SK-N-SH (cell line): ENCODE results near the gene MRNIP. TPM values are rescaled to one million over a fixed set of nuclear protein-coding genes. Genes with fewer than 3 reads are reported as not detected.

Experiments
- CTCF ChIA-PET: fragments of 300-600, 350-600 bp; formaldehyde crosslinking; extraction: SDS; loops from one replicate; lab custom pipeline; 2021; lab: Yijun Ruan, JAX
- POLR2A ChIA-PET: fragments of 350-600 bp; sonication (Branson Sonifier 250); formaldehyde crosslinking; extraction: SDS; loops from one replicate; lab custom pipeline; 2020; ENCODE audit warnings: antibody characterized with exemption, inconsistent platforms; lab: Yijun Ruan, JAX
- DNase-seq: peaks from one replicate; pipeline ENCODE4 v3.0.0; 2012
- H2AFZ ChIP-seq: fragments of 200-600 bp; sonication (generic); 2 replicates; pipeline ENCODE4 v1.8.1; 2016; ENCODE audit warnings: antibody characterized with exemption, mild to moderate bottlenecking, low read depth
- H3F3A ChIP-seq: fragments of 200-600 bp; sonication (generic); replicated peaks from 2 replicates; pipeline ENCODE3; 2016; ENCODE audit warnings: antibody characterized with exemption, mild to moderate bottlenecking; ENCODE audit not compliant: insufficient read depth
- H3K27ac ChIP-seq, 2 experiments: fragments of 200-500 bp in 1 of 2; fragments of 200-600 bp in 1 of 2; sonication (Bioruptor generic) in 1 of 2; sonication (generic), shearing (Covaris generic) in 1 of 2; 2 replicates each; pipeline versions ENCODE4 v1.5.1 to v1.6.1; 2014 to 2016; ENCODE audit warnings: low read depth in 2 of 2, inconsistent platforms in 1 of 2, low read length in 1 of 2, mild to moderate bottlenecking in 1 of 2, mixed read lengths in 1 of 2
- H3K27me3 ChIP-seq: fragments of 200-600 bp; sonication (generic), shearing (Covaris generic); 2 replicates; pipeline ENCODE4 v1.6.1; 2016; ENCODE audit warnings: mixed run types; ENCODE audit not compliant: insufficient read depth
- H3K36me3 ChIP-seq, 2 experiments: fragments of 200-500 bp in 1 of 2; fragments of 200-600 bp in 1 of 2; sonication (Bioruptor generic) in 1 of 2; sonication (generic) in 1 of 2; replicated peaks in 1 of 2; 2 replicates each; pipeline versions ENCODE3 to v1.5.1; 2014 to 2016; ENCODE audit warnings: low read length in 1 of 2, mild to moderate bottlenecking in 1 of 2; ENCODE audit not compliant: insufficient read depth in 2 of 2, control insufficient read depth in 1 of 2
- H3K4me1 ChIP-seq, 2 experiments: fragments of 200-500 bp in 1 of 2; fragments of 200-600 bp in 1 of 2; sonication (Bioruptor generic) in 1 of 2; sonication (generic), shearing (Covaris generic) in 1 of 2; 2 replicates each; pipeline versions ENCODE4 v1.5.1 to v1.6.1; 2014 to 2016; ENCODE audit warnings: low read depth in 1 of 2, low read length in 1 of 2, mixed run types in 1 of 2; ENCODE audit not compliant: insufficient read depth in 2 of 2, control insufficient read depth in 1 of 2
- H3K4me2 ChIP-seq: fragments of 200-600 bp; sonication (generic), shearing (Covaris generic); 2 replicates; pipeline ENCODE4 v1.6.1; 2017; ENCODE audit warnings: mixed run types
- H3K4me3 ChIP-seq, 2 experiments: fragments of 200-500 bp in 1 of 2; fragments of 200-600 bp in 1 of 2; sonication (Bioruptor generic) in 1 of 2; sonication (generic), shearing (Covaris generic) in 1 of 2; 2 replicates each; pipeline versions ENCODE4 v1.5.1 to v1.8.1; 2014 to 2016; ENCODE audit warnings: low read depth in 2 of 2, inconsistent platforms in 1 of 2, low read length in 1 of 2, mild to moderate bottlenecking in 1 of 2, mixed read lengths in 1 of 2, moderate library complexity in 1 of 2
- H3K79me2 ChIP-seq: fragments of 200-600 bp; sonication (generic); 2 replicates; pipeline ENCODE4 v1.8.1; 2017; ENCODE audit warnings: mild to moderate bottlenecking; ENCODE audit not compliant: insufficient read depth
- H3K9ac ChIP-seq: fragments of 200-600 bp; sonication (generic); 2 replicates; pipeline ENCODE4 v1.6.1; 2017; ENCODE audit warnings: mixed run types
- H3K9me2 ChIP-seq: fragments of 200-600 bp; sonication (generic); 2 replicates; pipeline ENCODE4 v1.6.1; 2017; ENCODE audit warnings: mixed run types
- H3K9me3 ChIP-seq: fragments of 200-600 bp; sonication (generic); 2 replicates; pipeline ENCODE4 v1.6.1; 2017; ENCODE audit warnings: mixed run types, mild to moderate bottlenecking, moderate library complexity
- H4K20me1 ChIP-seq: fragments of 200-600 bp; sonication (generic); 2 replicates; pipeline ENCODE4 v1.6.1; 2017; ENCODE audit warnings: mild to moderate bottlenecking, mixed run types; ENCODE audit not compliant: insufficient read depth
- EP300 ChIP-seq, 2 experiments: IDR thresholded peaks; 2 replicates each; pipeline versions ENCODE4 v1.4.0 to v1.6.1; 2012; ENCODE audit warnings: borderline replicate concordance in 1 of 2, low read depth in 1 of 2, low read length in 1 of 2
- FOSL2 ChIP-seq: IDR thresholded peaks from 2 replicates; pipeline ENCODE4 v1.4.0; 2012; ENCODE audit warnings: low read depth, mild to moderate bottlenecking, moderate library complexity, borderline replicate concordance
- FOXJ3 ChIP-seq: sonication (generic); formaldehyde crosslinking; IDR thresholded peaks from 2 replicates; pipeline ENCODE4 v1.5.1; 2020; ENCODE audit warnings: mild to moderate bottlenecking, missing genetic modification reagents
- FOXM1 ChIP-seq: IDR thresholded peaks from 2 replicates; pipeline ENCODE4 v1.4.0; 2012; ENCODE audit warnings: low read depth, mild to moderate bottlenecking
- GATA2 ChIP-seq: sonication (generic); formaldehyde crosslinking; IDR thresholded peaks from 2 replicates; pipeline ENCODE4 v1.5.0; 2020; ENCODE audit warnings: mild to moderate bottlenecking, missing genetic modification reagents
- JUND ChIP-seq: IDR thresholded peaks from 2 replicates; pipeline ENCODE4 v1.4.0; 2012
- MEF2A ChIP-seq: IDR thresholded peaks from 2 replicates; pipeline ENCODE4 v1.4.0; 2012; ENCODE audit warnings: low read depth, borderline replicate concordance
- RAD21 ChIP-seq: IDR thresholded peaks from 2 replicates; pipeline ENCODE4 v1.6.1; 2012; ENCODE audit warnings: mild to moderate bottlenecking, low read length
- RCOR1 ChIP-seq: fragments of 150-350 bp; IDR thresholded peaks from 2 replicates; pipeline ENCODE4 v1.6.1; 2017; ENCODE audit warnings: antibody characterized with exemption, low read length
- REST ChIP-seq: IDR thresholded peaks from 2 replicates; pipeline ENCODE4 v1.6.1; 2012; ENCODE audit warnings: mild to moderate bottlenecking, low read depth, low read length, moderate library complexity
- RFX5 ChIP-seq: IDR thresholded peaks from 2 replicates; pipeline ENCODE4 v1.6.1; 2012; ENCODE audit warnings: mild to moderate bottlenecking, improper control_type of control experiment, low read length
- SIN3A ChIP-seq: IDR thresholded peaks from 2 replicates; pipeline ENCODE4 v1.6.1; 2012; ENCODE audit warnings: low read depth, mild to moderate bottlenecking, low read length, moderate library complexity, borderline replicate concordance
- SMC3 ChIP-seq: IDR thresholded peaks from 2 replicates; pipeline ENCODE4 v1.6.1; 2012; ENCODE audit warnings: low read depth, low read length, improper control_type of control experiment
- TAF1 ChIP-seq: IDR thresholded peaks from 2 replicates; pipeline ENCODE4 v1.6.1; 2012; ENCODE audit warnings: low read depth, mild to moderate bottlenecking, low read length, moderate library complexity, borderline replicate concordance
- USF2 ChIP-seq: fragments of 150-350 bp; IDR thresholded peaks from 2 replicates; pipeline ENCODE4 v1.6.1; 2017; ENCODE audit warnings: antibody characterized with exemption, low read length, low read depth, borderline replicate concordance
- YY1 ChIP-seq: IDR thresholded peaks from 2 replicates; pipeline ENCODE4 v1.4.0; 2012; ENCODE audit warnings: low read depth, mild to moderate bottlenecking
- ZBTB33 ChIP-seq: IDR thresholded peaks from 2 replicates; pipeline ENCODE4 v1.4.0; 2012; ENCODE audit warnings: low read depth, borderline replicate concordance
- WGBS: methylation state at CpG from one replicate; pipeline ENCODE4 v1.1.6; 2017; ENCODE audit warnings: low lambda C conversion rate; 5-methylcytosine and 5-hydroxymethylcytosine counted together
- polyA plus RNA-seq, 3 experiments: library from polyadenylated mRNA; depleted of rRNA; stranded (reverse); fragments of >200 nt; gene quantifications; 2 replicates each; pipeline ENCODE4 v1.2.3, GENCODE V29; 2012

MRNIP gene
- polyA plus RNA-seq, 1 of the 3 experiments (the other 2 are of a cell fraction), result 32.8 TPM

GRCh38 chr5:179883163-179883562, 24.5 kb upstream of the MRNIP start (continued):
- TF ChIP-seq ZBTB33, result no peak
- TF ChIP-seq RFX5, result no peak
- no peak for TF ChIP-seq FOXM1
- no peak for TF ChIP-seq SIN3A
- TF ChIP-seq EP300 (IDR thresholded peaks at IDR 0.05; ENCODE audit: borderline replicate concordance in 1 of 2, low read depth in 1 of 2, low read length in 1 of 2), result no peak
- TF ChIP-seq TAF1, result no peak
- no peak for TF ChIP-seq YY1
- TF ChIP-seq, all 33 proteins: peak for 0

GRCh38 chr5:179882338-179882737, 23.7 kb upstream of the MRNIP start:
- POLR2A ChIA-PET, result no interaction called here
- H3K79me2 ChIP-seq, result no peaks in the 10 kb centered on the region
- no peak overlapping the region for H3K27ac ChIP-seq
- H3K9me2 ChIP-seq, result no peaks in the 10 kb centered on the region
- CTCF ChIA-PET, result interaction anchor here (0.8 to 1.1 kb wide), 3 partner anchors 11 to 26 kb away, joined by 3 to 4 read pairs (median 4); no protein-coding TSS in a partner anchor
- H3K9me3 ChIP-seq, result peaks cover 15% of the 10 kb centered on the region
- no peak overlapping the region for H3K9ac ChIP-seq
- H4K20me1 ChIP-seq, result no peaks in the 10 kb centered on the region
- no peak for TF ChIP-seq REST
- TF ChIP-seq USF2, result no peak
- TF ChIP-seq FOSL2, result no peak
- no peak for TF ChIP-seq RAD21
- TF ChIP-seq ZBTB33, result no peak
- TF ChIP-seq JUND, result no peak
- TF ChIP-seq RCOR1, result no peak
- TF ChIP-seq SMC3, result no peak
- TF ChIP-seq MEF2A, result no peak
- TF ChIP-seq FOXJ3 (CRISPR knock-in tag), result no peak
- TF ChIP-seq GATA2, result no peak
- H2AFZ ChIP-seq, result no peak overlapping the region
- 73% methylated on average over 3 of the region's 4 CpGs for WGBS
- peaks cover 50 to 55% of the 10 kb centered on the region in 2 experiments for H3K36me3 ChIP-seq
- H3K27me3 ChIP-seq, result no peaks in the 10 kb centered on the region
- DNase-seq, result no peak
- no peaks in the 10 kb centered on the region for H3F3A ChIP-seq
- no peaks in the 10 kb centered on the region for H3K4me1 ChIP-seq
- H3K4me2 ChIP-seq, result no peak overlapping the region
- H3K4me3 ChIP-seq, result no peak overlapping the region
